ENCODE results near the gene EIF5A. TPM values are rescaled to one million over a fixed set of nuclear protein-coding genes. Genes with fewer than 3 reads are reported as not detected.

EIF5A gene
- total RNA-seq, 1 experiment from 2014 or later = 1,139 TPM

DNA sequence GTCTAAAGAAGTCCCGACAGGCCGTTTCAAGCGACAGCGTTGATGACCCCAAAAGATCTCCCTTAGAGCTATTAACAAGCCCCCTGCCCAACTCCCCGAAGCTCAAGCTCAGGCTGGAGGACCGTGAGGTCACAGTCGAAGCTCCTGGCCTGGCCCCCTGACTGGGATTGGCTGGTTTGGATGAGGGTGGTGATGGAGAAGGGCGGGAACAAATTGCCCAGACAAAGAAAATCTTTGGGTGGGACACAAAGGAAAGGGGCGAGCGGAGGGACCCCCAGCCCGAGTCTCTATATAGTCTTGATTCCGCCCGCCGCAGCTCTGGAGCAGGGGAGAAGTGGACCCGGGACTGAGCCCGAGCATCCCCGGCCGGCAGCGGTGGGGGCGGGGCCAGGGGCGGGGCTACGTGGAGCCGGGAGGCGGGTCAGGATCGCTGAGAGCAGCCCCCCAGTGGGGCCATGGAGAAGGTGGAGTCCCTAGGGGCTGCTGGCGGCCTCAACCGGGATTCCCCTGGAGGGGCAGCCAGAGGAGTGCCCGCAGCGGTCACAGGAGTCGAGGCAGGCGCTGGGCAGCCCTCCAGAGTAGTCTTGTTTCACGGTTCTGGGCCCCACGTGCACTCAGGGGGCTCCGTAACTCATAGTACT, 22.7 kb downstream of the EIF5A start:
- intact Hi-C loops (cut with micrococcal nuclease) = no loop called here
- Histone ChIP-seq H3K27me3 (ENCODE audit: insufficient read depth, low read length) (no peaks in the 10 kb centered on the region), H3K27ac (ENCODE audit: low read depth, low read length) (peak overlapping the region; percentile 81), H2AFZ (ENCODE audit: low read depth, low read length, poor library complexity, severe bottlenecking) (no peak overlapping the region), H3K4me1 (ENCODE audit: control insufficient read depth in 1 of 2, insufficient read depth in 2 of 2, low read length in 2 of 2) (peaks cover 3 to 29% of the 10 kb centered on the region in 2 experiments; a peak in 3 of 4 replicates), H3K9me2 (ENCODE audit: insufficient read depth) (no peaks in the 10 kb centered on the region), H3K36me3 (ENCODE audit: control insufficient read depth in 1 of 2, insufficient read depth in 2 of 2, low read length in 2 of 2) (peaks cover 0 to 6% of the 10 kb centered on the region in 2 experiments; a peak in 2 of 4 replicates), H3K4me3 (replicated peaks in 1 of 2; ENCODE audit: low read depth in 1 of 2, low read length in 2 of 2) (peak overlapping the region; percentile 98 to 99), H3K79me2 (ENCODE audit: insufficient read depth, low read length) (peaks cover 20% of the 10 kb centered on the region; the same call in 1 of the 2 replicates), H3K9ac (ENCODE audit: low read length) (peak overlapping the region; percentile 93), H3K4me2 (ENCODE audit: low read length) (peak overlapping the region; percentile 77), H4K20me1 (ENCODE audit: insufficient read depth) (no peaks in the 10 kb centered on the region), H3K9me3 (ENCODE audit: control insufficient read depth in 1 of 2, insufficient read depth in 1 of 2, low read depth in 1 of 2, low read length in 2 of 2) (no peaks in the 10 kb centered on the region)
- RAD21 ChIA-PET (ENCODE audit: low non-redundant PET in 1 of 2, low total read pairs in 2 of 2, uncharacterized antibody in 2 of 2, unreplicated experiment in 2 of 2) = interaction anchor here in 1 of 2 experiments (0.8 kb wide), 2 partner anchors 14 to 74 kb away, joined by 3 to 5 read pairs; partner anchors contain the start of gene TMEM256
- POLR2A ChIA-PET = interaction anchor here (0.8 to 2.0 kb wide), 13 partner anchors 15 to 843 kb away, joined by 3 to 11 read pairs (median 5); partner anchors contain the start of genes ACADVL, DLG4, GABARAP and MPDU1
- no peak for TF ChIP-seq POLR2A (IDR thresholded peaks at IDR 0.05; ENCODE audit: borderline replicate concordance, extremely low read depth, insufficient read depth, insufficient read length)
- TF ChIP-seq SRF (IDR thresholded peaks at IDR 0.05; ENCODE audit: low read depth) = no peak
- no peak for TF ChIP-seq TCF7L2 (IDR thresholded peaks at IDR 0.05; ENCODE audit: borderline replicate concordance, extremely low read depth, insufficient read depth, insufficient read length)
- TF ChIP-seq, protein P1, sequence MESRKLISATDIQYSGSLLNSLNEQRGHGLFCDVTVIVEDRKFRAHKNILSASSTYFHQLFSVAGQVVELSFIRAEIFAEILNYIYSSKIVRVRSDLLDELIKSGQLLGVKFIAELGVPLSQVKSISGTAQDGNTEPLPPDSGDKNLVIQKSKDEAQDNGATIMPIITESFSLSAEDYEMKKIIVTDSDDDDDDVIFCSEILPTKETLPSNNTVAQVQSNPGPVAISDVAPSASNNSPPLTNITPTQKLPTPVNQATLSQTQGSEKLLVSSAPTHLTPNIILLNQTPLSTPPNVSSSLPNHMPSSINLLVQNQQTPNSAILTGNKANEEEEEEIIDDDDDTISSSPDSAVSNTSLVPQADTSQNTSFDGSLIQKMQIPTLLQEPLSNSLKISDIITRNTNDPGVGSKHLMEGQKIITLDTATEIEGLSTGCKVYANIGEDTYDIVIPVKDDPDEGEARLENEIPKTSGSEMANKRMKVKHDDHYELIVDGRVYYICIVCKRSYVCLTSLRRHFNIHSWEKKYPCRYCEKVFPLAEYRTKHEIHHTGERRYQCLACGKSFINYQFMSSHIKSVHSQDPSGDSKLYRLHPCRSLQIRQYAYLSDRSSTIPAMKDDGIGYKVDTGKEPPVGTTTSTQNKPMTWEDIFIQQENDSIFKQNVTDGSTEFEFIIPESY (IDR thresholded peaks at IDR 0.05; ENCODE audit: extremely low read depth, insufficient replicate concordance, low read length) = no peak
- no peak for TF ChIP-seq EZH2phosphoT487 (IDR thresholded peaks at IDR 0.05; ENCODE audit: borderline replicate concordance)
- no peak for TF ChIP-seq ELF1 (IDR thresholded peaks at IDR 0.05; ENCODE audit: borderline replicate concordance, low read depth)
- TF ChIP-seq CEBPB (IDR thresholded peaks at IDR 0.05; ENCODE audit: low read depth) = no peak
- no peak for TF ChIP-seq ZFX (IDR thresholded peaks at IDR 0.05)
- TF ChIP-seq REST (IDR thresholded peaks at IDR 0.05; ENCODE audit: low read depth) = no peak
- TF ChIP-seq, protein P2, sequence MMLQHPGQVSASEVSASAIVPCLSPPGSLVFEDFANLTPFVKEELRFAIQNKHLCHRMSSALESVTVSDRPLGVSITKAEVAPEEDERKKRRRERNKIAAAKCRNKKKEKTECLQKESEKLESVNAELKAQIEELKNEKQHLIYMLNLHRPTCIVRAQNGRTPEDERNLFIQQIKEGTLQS (IDR thresholded peaks at IDR 0.05) = no peak
- no peak for TF ChIP-seq CBX3 (IDR thresholded peaks at IDR 0.05; ENCODE audit: low read depth)
- ATAC-seq (peak; percentile 80), DNase-seq (ENCODE audit: low read depth, low spot score) (peak; percentile 64)
- TSS peak; percentile 69 for BruUV-seq (replicated peaks)
- CTCF ChIA-PET = interaction anchor here (0.7 to 2.2 kb wide), 12 partner anchors 9 to 284 kb away, joined by 3 to 12 read pairs (median 6); partner anchors contain the start of genes ACADVL, DLG4, GPS2 and SENP3

Data from HCT116 (cell line).